Erythroblast (primary cell): Measurements from ENCODE around the gene ARHGEF28.

ENCODE experiments used
- DNase-seq, 2 experiments: peaks; one replicate each; lab custom pipeline; 2025; lab: John Stamatoyannopoulos, UW
- GATA1 ChIP-seq: IDR thresholded peaks from 2 replicates; pipeline ENCODE4 v1.6.1; 2011; ENCODE audit warnings: low read depth, mild to moderate bottlenecking, control low read depth, low read length, moderate library complexity
- POLR2A ChIP-seq: IDR thresholded peaks from 2 replicates; pipeline ENCODE4 v1.6.1; 2011; ENCODE audit warnings: mild to moderate bottlenecking, low read length

Gene ARHGEF28

GRCh38 chr5:73943397-73943796 is 317.4 kb downstream of the ARHGEF28 start:
- TF ChIP-seq POLR2A (no peak), GATA1 (no peak)

GRCh38 chr5:73944581-73944980 is 318.6 kb downstream of the ARHGEF28 start:
- no peak for DNase-seq
- no peak for TF ChIP-seq GATA1
- TF ChIP-seq POLR2A = no peak

More at GRCh38 chr5:73943397-73943796, 317.4 kb downstream of the ARHGEF28 start:
- no peak for DNase-seq

DNA sequence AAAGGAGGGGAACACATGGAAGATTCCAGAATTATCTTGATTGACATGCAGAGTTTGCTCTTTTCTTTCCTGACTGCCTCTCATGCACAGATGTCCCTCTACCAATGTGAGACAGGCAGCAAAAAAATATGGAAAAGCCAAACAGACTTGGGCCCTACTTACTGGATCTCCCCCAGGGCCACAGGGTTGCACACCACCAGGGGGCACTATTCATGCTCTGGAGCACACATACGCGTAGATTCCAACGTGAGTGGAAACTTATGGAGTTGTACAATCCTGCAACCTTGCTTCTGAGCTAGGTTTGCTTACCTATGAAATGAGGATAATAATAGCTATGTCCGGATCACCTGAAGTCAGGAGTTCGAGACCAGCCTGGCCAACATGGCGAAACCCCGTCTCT is 319.5 kb downstream of the ARHGEF28 start:
- DNase-seq = peak; percentile 16 to 32
- TF ChIP-seq GATA1 = no peak
- no peak for TF ChIP-seq POLR2A

GRCh38 chr5:73946278-73946677 is 320.3 kb downstream of the ARHGEF28 start:
- no peak for DNase-seq
- TF ChIP-seq GATA1 (no peak), POLR2A (no peak)

GRCh38 chr5:73946919-73947602 is 321.1 kb downstream of the ARHGEF28 start:
- no peak for DNase-seq
- TF ChIP-seq GATA1 (no peak), POLR2A (no peak)

DNA sequence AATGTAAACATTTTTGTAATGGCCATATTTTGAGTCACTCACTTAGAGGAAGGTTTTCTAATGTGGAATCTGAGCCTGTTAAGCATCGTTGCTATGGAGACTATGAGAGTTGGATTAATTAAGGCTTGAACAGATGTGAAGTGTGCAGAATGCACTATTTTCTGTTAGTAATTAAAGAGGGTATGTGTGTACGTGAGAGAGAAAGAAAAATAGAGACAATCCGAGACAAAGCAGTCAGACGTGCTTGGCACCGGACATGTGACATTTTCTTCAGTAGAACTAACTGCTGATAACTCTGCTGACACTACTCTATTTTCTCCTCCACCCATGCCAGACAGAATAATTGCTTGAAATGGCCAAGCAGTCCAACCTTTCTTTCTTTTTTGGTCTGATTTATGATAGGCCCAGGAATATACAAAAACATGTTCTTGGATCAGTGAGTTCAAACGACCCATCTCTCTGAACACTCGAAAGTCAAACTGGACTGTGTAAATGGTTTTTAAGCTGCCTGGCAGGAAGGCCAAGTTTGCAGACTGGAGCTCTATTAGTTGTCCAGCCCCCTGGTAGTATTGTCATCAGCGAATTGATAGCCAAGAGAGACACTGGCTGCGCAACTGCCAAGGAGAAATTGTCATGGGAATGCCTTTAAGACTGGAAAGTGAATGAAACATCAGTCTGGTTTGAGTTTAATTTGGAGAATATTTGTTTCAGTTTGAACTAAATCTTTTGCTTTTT is 322.1 kb downstream of the ARHGEF28 start:
- no peak for DNase-seq
- no peak for TF ChIP-seq POLR2A
- no peak for TF ChIP-seq GATA1

- TF ChIP-seq POLR2A (no peak), GATA1 (no peak)
- no peak for DNase-seq
Measured at GRCh38 chr5:73948720-73949119, 322.7 kb downstream of the ARHGEF28 start.

DNA sequence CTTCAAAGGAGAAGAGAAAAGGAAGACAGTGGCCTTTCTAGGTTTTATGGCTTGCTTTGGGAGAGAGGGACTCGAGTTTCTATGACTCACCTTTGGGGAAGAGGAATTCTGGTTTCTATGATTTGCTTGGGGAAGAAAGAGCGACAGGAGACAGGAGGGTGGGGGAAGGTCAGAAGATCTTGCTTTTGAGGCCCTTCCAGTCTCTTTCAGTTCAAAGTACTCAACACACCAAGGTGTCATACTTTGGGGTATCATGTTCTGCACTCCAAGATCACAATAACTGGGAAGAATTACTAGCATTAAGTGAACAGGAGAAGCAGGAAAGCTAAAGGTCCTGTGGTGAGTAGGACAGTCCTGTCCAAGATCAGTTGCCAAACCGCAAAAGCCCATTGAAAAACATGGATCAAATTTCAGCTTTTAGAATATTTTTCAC is 324.5 kb downstream of the ARHGEF28 start:
- DNase-seq = no peak
- no peak for TF ChIP-seq POLR2A
- no peak for TF ChIP-seq GATA1

DNA sequence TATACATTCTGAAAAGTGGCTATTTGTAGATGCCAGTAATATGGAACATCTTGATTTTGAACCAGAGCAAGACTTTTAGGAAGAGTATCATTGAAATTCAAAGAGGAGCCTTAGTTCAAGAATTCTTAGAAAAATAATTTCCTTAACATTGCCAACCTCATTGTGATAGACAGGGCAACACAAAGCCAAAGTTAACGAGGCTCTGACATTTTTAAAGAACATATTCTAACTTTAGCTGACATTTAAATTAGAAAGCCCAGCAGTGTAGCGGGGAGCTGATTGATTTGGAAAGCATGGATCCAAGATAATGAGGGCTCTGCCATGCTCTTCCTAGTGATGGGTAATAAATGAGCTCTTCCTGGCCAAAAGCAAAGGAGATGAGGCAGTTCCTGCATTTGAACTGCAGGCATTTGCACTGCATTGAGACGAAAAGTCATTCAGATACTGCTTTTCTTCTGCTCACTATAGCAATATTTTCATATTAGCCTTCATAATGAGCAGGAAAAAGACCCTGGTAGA is 325.0 kb downstream of the ARHGEF28 start:
- TF ChIP-seq POLR2A = no peak
- no peak for TF ChIP-seq GATA1

GRCh38 chr5:73952872-73953271 is 326.9 kb downstream of the ARHGEF28 start:
- DNase-seq = no peak
- TF ChIP-seq POLR2A (no peak), GATA1 (no peak)

More for the DNA sequence above, 325.0 kb downstream of the ARHGEF28 start:
- no peak for DNase-seq

GRCh38 chr5:73954381-73954780 is 328.4 kb downstream of the ARHGEF28 start:
- TF ChIP-seq POLR2A (no peak), GATA1 (no peak)
- no peak for DNase-seq

DNA sequence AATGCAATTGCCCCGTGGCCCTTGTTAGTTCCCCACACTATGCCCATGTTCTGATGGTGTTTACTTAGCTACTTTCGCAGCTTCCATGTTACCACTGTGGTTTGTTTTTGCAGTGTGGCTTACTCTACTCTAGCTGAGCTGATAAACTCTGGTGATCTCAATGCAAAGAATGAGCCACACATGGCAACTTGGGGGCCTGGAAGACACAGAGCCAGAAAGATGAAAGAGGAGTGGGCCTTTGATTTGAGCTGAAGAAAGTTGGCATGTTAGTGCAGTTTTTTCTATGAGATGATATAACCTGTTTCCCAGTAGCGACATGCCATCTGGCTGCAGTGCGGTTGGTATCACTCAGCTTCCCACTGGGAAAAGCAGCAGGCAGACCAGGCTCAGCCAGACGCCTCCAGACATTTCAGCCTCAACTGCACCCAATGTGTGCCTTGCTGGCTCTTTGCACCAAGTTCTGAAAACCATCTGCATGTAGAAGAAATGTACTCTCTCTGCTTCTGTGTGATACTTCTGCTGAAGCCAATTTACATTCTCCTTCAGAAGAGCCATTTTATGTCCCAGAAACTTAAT is 329.4 kb downstream of the ARHGEF28 start:
- DNase-seq = no peak
- TF ChIP-seq POLR2A = no peak
- no peak for TF ChIP-seq GATA1

DNA sequence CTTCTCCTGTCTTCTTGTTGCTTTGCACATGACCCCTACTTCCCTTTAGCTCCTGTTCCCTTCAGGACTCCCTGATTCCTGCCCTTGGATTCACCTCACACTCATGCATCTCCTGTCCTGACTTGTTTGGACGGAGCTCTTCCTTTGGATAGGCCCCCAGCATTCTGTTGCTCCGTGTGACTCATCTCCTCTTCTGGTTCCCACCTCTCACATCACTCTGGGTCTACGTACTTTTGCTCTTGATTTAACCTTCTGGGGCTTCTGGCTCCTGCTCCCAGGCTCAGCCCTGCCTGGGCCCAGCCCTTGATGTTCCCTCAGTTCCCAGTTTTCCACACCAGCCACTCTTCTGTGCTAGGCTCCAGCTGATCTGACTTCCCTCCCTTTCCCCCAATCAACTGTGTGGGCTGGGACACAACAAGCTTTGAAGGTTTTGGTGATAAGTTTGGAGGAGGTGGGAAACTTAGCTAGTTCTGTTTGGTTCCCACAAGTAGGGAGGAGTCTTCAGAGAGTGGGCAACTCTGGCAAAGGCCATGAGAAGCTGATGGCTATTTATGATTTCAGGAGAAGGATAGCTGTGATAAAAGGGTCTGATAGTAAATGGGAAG is 331.5 kb downstream of the ARHGEF28 start:
- no peak for DNase-seq

DNA sequence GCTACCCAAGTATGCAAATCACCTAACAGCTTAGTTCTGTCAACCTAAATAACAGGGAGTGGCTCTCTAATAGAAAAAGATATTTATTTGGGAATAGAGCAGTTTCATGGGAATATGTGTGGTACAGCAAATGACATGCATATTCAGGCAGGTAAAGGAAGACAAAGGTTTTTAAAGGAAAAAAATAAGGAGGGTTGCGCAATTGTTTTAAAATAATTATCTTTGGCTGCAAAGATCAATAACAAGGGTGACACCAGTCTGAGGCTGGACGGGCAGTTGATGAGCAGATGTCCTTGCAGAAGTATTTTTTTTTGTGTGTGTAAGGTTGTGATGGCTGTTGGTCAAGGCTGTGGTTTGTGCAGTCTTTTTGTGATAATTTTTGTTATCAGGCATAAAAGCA is 332.0 kb downstream of the ARHGEF28 start:
- DNase-seq = no peak
- TF ChIP-seq POLR2A (no peak), GATA1 (no peak)

More for the DNA sequence above, 331.5 kb downstream of the ARHGEF28 start:
- no peak for TF ChIP-seq POLR2A
- TF ChIP-seq GATA1 = no peak

- DNase-seq = no peak
- TF ChIP-seq POLR2A (no peak), GATA1 (no peak)
Measured at GRCh38 chr5:73960023-73960422, 334.0 kb downstream of the ARHGEF28 start.
